Activated CD8-positive, alpha-beta memory T cell treated with anti-CD3 and anti-CD28 coated beads, Interleukin-2, amount 50 U/mL, for 1 hour (primary cell): ENCODE measurements around the gene C1QTNF9.
"Not testable (repeated sequence)": the region's sequence is repeated elsewhere in the genome, so short reads cannot be mapped to it uniquely, and the experiment has no call there.

Source experiments
- DNase-seq: peaks from one replicate; pipeline ENCODE4 v3.0.0-alpha.2; 2020; ENCODE audit errors: extremely low read depth

Gene C1QTNF9

DNA sequence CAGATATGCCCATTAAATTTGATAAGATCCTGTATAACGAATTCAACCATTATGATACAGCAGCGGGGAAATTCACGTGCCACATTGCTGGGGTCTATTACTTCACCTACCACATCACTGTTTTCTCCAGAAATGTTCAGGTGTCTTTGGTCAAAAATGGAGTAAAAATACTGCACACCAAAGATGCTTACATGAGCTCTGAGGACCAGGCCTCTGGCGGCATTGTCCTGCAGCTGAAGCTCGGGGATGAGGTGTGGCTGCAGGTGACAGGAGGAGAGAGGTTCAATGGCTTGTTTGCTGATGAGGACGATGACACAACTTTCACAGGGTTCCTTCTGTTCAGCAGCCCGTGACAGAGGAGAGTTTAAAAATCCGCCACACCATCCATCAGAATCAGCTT is 12.0 kb downstream of the C1QTNF9 start:
- DNase-seq = not testable (repeated sequence)

DNA sequence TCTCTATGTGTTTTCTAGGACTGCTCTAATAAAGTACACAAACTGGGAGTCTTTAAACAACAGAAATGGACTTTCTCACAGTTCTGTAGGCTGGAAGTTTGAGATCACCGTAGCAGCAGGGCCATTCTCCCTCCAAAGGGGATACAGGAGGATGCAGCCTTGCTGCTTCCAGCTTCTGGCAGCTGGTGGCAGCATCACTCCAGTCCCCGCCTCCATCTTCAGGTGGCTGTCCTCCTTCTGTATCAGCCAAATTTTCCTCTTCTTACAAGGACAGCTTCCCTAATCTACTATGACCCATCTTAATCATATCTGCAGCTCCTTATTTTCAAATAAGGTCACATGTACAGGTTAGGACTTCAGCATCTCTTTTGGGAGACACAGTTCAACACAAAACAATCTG is 13.1 kb downstream of the C1QTNF9 start:
- DNase-seq = not testable (repeated sequence)

DNA sequence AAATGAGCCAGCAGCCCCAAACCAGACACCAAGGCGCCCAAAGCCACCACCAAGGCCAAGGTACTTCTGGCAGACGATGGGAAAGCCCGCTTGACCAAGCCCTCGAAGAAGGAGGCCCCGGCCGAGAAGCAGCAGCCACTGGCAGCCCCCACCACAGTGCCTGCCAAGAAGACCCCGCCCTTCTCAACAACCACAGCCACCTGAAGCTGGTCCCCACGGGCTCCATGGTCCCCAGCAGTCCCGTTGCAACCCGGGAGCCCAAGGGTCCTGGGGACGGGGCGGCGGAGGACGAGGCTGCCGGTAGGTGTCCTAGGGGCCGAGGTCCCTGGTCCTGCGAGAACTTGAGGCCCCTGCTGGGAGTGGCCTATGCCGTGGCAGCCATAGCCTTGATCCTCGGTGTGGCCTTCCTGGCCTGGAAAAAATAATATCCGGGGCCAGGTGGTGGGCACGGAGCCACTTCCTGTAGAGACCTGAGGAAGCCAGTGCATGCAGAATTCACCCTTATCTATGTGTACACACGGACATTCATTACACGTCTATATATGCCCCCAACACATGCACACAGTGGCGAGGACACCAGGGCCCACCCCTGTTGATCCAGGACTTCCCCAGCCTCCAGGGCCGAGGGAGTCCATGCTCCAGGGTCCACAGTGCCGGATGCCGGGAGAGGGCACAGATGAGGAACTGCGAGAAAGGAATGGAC is 13.8 kb downstream of the C1QTNF9 start:
- DNase-seq = no peak

DNA sequence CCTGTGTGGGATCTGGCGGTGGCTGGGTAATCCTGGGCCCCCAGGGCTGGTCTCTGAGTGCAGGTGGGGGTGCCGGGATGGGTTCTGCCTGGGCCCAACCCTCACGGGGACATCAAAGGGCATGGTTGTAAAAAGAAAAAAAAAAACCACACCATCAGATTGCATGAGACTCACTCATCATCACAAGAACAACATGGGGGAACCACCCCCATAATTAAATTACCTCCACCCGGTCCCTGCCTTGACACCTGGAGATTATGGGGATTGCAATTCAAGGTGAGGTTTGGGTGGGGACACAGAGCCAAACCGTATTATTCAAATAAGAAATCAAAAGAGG is 14.3 kb downstream of the C1QTNF9 start:
- no peak for DNase-seq

DNA sequence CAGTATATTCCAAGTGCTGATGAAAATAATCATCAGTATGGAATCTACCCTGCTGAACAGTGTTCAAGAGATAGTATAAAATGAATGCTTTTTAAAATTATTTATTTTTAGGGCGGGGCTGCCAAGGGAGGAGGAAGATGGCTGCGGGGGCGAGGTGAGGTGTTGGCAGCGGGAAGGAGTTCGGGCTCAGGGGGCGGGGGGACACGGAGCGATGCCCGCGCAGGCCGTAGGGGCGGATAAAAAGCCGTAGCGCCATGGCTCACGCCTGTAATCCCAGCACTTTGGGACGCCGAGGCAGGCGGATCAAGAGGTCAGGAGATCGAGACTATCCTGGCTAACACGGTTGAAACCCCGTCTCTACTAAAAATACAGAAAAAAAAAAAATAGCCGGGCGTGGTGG is 18.2 kb downstream of the C1QTNF9 start:
- DNase-seq = not testable (repeated sequence)

DNA sequence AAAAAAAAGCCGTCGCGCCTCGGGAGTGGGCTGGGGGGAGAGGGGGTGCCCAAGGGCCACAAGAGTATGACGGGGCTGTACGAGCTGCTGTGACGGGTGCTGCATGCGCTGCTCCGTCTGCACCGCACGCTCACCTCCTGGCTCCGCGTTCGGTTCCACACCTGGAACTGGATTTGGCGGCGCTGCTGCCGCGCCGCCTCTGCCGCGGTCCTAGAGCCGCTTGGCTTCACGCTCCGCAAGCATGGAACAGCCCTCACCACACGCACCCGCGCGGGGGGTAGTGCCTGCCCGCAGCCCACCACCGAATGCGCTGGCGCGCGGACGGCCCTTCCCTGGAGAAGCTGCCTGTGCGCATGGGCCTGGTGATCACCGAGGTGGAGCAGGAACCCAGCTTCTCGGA is 18.8 kb downstream of the C1QTNF9 start:
- DNase-seq = no peak

DNA sequence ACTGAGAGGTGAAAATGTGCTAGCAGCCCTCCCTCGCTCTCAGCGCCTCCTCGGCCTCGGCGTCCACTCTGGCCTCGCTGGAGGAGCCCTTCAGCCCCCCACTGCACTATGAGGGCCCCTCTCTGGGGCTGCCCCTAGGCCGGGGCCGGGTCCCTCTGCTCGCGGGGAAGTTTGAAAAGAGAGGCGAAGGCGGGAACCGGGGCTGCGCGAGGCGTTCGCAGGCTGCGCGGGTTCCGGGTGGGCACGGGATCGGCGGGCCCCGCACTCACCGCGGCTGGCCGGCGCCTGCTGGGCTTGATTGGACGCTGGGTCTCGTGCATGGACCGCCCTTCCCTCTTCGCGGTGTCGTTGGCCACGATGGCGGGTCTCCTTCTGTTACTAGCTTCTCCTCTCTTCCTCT is 29.3 kb downstream of the C1QTNF9 start:
- DNase-seq = no peak

DNA sequence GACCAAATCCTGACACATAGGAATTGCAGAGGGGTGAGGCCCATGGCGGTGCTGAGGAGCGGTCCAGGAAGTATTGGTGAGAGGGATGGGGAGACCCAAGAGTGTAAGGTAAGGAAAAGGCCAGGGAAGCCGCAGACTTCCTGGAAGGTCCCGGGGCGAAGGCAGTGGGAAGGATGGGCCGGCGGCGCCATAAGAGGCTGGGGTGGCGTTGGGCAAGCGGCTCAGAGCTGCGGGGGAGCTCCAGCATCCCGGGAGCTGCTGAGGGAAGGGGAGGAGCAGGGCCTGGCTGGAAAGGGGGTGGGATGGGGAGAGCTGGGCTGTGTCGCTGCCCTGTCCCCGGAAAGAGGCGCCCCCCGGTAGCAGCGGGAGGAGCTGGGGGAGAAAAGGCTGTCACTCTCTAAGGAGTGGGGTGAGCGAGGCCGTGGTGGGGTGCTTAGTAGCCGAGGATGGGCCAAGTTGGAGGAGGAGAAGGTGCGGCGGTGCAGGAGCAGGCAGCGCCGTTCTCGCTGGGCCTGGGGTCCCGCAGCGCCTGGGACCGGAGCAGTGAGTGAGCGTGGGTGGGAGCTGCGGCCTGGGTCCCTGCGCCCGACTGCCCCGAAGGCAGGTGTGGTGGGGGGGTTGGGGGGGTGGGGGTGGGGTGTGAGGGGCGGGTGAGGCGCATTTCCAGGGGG is 30.7 kb downstream of the C1QTNF9 start:
- DNase-seq = no peak

DNA sequence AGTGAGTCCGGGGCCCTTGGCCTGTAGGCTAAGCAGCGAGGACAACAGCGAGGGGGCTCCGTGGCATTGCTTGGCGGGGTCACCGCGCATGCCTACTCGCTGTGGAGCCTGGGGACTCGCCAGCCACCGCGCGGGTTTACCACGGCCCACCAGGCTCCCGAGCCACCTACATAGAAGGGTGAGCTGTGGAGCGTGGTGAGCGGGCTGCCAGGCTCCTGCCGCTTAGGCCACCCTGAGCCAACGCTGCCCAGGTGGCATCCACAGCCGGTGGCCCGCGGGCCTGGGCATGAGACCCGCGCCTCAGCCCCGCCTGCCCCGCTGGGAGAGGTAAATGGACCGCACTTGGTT is 31.2 kb downstream of the C1QTNF9 start:
- DNase-seq = no peak

DNA sequence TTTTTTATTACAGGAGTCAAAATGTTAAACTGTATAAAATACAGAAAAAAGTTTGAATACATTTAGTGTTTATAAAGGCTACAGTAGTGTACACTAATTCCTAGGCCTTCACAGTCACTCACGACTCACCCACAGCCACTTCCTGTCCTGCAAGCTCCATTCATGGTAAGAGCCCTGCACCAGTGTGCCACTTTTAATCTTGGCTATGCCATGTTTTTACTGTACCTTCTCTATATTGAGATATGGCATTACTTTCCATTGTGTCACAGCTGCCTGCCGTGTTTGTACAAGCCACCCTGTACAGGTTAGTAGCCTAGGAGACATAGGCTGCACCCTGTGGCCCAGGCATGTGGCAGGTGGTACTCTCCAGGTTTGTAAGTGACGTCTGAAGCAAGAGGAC is 32.1 kb downstream of the C1QTNF9 start:
- DNase-seq = no peak

DNA sequence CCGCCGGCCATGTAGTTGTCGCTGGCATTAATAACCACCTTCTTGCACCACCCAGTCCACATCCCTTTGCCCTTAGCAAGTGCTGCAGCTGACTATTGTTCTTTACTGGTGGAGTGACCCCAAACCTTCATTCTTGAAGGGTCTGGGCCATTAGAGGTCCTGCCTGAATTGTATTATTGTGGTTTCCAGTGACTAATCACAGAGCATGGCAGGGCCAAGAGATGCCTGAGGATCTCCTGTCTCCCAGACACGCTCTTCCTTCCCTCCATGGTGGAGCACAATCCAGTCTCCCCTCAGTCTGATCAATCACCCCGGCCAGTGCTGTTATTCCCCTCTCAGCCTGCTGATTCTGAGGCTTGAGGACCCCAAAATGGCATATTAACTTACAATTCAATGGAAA is 39.0 kb downstream of the C1QTNF9 start:
- no peak for DNase-seq

DNA sequence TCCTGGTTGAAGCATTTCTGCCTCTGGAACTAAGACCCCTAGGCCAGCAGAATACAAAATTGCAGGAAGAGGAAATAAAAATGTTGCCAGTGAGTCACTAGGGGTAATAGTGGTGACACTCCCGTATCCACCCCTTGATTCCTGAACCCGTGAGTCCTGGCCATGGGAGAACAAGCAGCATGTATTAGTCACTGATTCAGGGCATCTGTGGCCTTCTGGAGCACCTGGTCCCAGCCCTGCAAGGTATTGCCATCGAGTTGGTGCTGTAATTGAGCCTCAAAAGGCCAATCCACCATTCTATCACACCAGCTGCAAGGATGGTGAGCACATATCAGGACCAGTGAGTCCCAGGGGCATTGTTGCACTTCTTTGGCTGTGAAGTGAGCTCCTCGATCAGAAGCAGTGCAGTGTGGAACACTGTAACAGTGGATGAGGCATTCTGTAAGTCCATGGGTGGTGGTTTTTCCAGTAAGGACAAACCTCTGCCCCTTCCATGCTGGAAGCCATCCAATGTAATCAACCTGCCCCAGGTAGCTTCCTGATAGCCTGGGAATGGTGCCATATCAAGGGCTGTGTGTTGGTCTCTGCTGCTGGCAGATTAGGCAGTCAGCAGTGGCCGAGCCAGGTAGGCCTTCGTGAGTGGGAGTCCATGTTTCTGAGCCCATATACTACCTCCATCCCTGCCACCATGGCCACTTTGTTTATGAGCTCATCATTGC is 39.6 kb downstream of the C1QTNF9 start:
- DNase-seq = no peak

DNA sequence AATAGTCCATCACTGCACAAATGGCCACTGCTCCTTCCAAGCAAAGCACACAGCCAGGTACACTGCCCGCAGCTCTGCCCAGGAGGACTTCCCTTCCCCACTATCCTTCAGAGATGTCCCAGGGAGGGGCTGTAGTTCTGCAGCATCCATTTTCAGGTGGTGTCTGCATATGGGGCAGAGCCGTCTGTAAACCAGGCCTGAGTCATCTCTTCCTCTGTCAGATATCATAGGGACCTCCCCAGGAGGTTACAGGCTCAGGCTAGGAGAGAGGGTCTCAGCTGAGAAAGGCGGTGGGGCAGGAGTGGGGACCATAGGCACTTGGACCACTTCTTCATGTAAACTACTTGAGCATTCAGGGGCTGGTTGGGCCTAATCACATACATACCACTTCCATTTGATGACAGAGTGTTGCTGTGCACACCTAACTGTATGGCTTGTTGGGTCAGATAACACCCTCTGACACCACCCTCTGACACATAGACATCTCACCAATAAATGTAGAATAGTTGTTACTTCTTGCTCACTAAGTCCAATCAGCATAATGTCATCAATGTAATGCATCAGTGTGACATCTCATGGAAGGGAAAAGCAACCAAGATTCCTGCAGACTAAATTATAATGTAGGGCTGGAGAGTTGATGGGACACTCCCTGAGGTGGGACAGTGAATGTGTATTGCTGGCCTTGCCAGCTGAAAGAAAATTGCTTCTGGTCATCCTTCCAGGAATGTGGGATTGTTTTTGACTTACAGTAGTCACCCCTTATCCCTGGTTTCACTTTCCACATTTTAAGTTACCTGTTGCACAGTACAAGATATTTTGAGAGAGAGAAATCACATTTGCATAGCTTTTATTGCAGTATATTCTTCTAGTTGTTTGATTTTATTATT is 40.6 kb downstream of the C1QTNF9 start:
- DNase-seq = not testable (repeated sequence)

DNA sequence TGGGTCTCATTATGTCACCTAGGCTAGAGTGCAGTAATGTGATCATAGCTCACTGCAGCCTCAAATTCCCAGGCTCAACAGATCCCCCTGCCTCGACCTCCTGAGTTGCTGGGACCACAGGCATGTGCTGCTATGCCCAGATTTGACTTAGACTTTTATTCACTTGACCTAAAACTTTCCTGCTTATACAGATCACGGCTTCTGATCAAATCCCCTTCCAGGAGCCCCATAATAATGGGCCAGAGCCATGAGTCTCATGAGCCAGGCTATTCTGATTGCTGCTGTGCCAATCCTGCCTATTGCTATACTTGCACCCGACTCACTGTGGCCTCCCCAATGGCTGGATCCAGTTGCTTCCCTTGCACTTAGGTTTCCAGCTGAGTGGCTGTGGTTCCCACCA is 42.0 kb downstream of the C1QTNF9 start:
- DNase-seq = no peak

DNA sequence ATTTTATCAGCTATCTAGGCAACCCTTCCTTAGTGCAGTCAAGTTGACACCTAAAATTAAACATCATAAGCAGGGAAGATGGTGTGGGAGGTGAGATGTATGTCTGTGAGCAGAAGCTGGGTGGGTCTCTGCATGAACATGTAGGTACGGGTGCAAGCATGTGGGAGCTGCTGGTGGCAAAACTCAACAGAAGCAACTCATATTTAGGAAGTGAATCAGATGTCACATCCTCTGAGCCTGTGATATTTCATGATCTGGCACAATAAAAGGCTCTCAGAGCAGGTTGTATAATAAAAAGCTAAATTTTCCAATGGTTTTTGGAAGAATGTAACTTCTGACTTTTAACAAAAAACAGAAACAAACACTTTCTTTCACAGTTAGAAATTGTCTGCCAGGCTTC is 44.4 kb downstream of the C1QTNF9 start:
- DNase-seq = no peak

DNA sequence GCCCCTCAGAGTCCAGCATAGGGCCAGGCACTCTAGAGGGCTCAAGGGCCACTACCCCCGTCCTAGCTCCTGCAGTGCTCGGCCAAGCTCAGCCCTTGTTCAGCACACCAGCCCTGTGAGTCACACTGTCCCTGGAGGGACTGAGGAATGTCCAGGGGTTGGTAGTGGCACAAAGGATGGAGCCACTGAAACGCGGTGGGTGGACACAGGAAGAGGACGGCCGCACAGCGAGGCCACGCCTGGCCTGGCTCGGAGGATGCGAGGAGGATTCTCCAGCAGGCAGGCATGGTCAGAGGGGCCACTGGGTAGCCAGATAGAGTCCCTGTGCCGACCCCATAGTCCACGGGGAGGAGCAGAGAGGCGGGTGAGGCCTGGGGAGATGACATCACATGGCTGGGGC is 45.7 kb downstream of the C1QTNF9 start:
- no peak for DNase-seq

DNA sequence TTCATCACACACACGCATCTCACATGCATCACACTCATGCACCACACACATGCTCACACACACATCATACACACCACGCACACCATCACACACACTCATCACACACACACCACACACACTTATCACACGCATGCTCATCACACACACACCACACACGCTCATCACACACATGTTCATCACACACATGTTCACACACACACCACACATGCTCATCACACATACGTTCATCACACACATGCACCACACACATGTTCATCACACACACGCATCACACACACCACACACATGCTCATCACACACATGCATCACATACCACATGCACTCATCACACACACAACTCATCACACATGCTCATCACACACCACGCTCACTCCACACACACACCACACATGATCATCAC is 46.9 kb downstream of the C1QTNF9 start:
- DNase-seq = no peak

DNA sequence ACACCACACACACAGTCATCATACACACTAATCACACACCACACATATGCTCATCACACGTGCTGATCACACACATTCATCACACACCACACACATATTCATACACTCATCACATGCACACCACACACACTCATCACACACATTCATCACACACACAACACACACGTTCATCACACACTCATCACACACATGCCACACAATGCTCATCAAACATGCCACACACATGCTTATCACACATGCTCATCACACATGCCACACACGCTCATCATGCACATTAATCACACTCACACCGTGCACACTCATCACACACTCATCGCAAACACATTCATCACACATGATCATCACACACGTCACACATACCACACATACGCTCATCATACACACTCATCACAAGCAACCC is 47.5 kb downstream of the C1QTNF9 start:
- no peak for DNase-seq

DNA sequence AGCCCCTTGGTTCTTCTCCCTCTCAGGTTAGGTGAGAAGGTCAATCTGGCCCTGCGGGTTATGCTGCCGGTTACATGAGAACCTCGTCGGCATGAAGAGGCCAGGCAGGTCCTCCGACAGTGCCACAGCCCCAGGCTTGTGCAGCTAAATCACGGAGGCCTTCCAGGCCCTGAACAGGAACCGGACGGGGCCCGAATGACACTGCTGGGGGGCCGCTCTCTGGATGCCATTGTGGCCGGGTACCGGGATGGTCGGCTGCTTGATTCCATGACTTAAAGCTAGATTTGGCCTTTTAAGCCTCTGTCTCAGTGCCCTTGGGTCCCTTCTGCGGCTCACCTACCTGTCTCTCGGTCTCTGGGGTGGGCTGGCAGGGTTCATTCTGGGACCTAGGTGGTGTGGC is 48.4 kb downstream of the C1QTNF9 start:
- no peak for DNase-seq

DNA sequence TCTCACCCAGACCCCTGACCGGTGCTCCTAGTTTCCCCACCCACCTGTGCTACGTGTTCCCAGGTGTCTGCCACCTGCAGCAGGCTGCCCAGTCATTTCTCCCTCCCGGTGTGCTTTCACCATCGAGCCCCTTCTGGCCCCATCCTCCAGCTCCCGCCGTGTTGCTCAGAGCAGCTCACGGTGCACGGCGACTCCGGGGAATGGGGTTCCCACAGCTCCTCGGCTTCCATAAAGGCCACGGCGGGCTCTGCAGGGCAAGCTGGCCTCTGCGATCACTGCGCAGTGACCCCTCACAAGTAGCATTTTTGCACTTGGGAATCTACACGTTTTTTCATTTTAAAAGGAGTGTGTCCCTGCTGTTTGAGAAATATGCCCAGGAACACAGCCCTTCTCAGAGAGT is 49.5 kb downstream of the C1QTNF9 start:
- DNase-seq = not testable (repeated sequence)

DNA sequence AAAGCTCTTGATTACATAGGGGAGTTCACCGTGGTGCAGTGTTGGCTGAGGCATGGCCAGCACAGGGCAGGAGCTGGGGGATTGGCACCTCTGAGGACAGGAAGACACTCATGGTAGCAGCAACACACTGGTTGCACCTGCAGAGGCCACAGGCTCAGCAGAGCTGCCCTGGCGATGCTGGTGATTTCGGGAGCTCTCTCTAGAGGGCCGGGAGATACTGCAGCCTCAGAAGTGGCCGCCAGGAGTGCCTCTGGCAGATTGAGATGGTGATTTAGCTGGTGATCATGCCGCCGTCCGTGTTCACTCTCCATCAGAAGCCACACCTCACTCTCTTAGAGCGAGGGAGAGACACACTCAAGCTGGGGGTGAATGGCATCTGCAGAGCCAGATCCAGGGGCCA is 49.9 kb downstream of the C1QTNF9 start:
- DNase-seq = not testable (repeated sequence)

DNA sequence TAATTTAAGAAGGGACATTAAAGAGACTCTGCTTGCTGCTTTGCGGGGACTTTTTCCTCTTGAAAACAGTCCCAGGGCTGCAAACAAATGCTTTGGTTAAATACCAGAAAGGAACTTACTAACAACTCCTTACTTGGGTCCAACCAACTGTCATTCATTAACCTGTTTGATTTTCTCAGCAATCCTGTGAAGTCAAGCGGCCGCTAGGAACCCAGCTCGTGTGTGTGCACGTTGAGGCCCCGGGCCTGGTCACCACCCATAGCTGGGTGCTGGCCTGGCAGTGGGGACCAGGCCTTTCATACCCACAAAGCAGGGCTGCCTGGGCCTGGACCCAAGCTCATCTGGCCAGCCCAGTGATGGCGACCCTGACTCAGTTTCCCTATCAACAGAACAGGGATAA is 50.7 kb downstream of the C1QTNF9 start:
- no peak for DNase-seq
